H1 (cell line): ENCODE data around the gene MIEN1. TPM values are rescaled to one million over a fixed set of nuclear protein-coding genes. Genes with fewer than 3 reads are reported as not detected.
"Not testable (repeated sequence)": the region's sequence is repeated elsewhere in the genome, so short reads cannot be mapped to it uniquely, and the experiment has no call there.

Experiments used
- CTCF ChIA-PET: fragments of 300-600 bp; sonication (Branson Sonifier 250); formaldehyde crosslinking; loops from one replicate; lab custom pipeline; 2021; ENCODE audit not compliant: partially characterized antibody; lab: Charles Lee
- POLR2A ChIA-PET: fragments of 300-600 bp; sonication (Branson Sonifier 250); formaldehyde crosslinking; loops from one replicate; lab custom pipeline; 2021; ENCODE audit warnings: inconsistent platforms; ENCODE audit not compliant: partially characterized antibody; lab: Charles Lee
- DNase-seq, 2 experiments: peaks; one replicate each; pipeline versions ENCODE4 v3.0.0 to v3.0.0-alpha.2; 2010 to 2022; ENCODE audit warnings: low spot score in 2 of 2, low read depth in 1 of 2, mixed read lengths in 1 of 2
- FAIRE-seq: peaks from 2 replicates; lab custom pipeline; 2011; peaks lifted over from hg19 to GRCh38; lab: Jason Lieb, UNC
- H2AFZ ChIP-seq: 2 replicates; pipeline ENCODE4 v1.8.1; 2012; ENCODE audit warnings: low read length, inconsistent platforms
- H2AK5ac ChIP-seq: 2 replicates; pipeline ENCODE4 v1.6.1; 2013; ENCODE audit warnings: low read depth, low read length
- H2BK120ac ChIP-seq: replicated peaks from 2 replicates; pipeline ENCODE3; 2013; ENCODE audit warnings: low read depth, low read length, inconsistent platforms
- H2BK12ac ChIP-seq: 2 replicates; pipeline ENCODE4 v1.6.1; 2013; ENCODE audit warnings: low read depth, low read length
- H2BK15ac ChIP-seq: 2 replicates; pipeline ENCODE4 v1.6.1; 2013; ENCODE audit warnings: low read length
- H2BK20ac ChIP-seq: 2 replicates; pipeline ENCODE4 v1.6.1; 2013; ENCODE audit warnings: low read length
- H2BK5ac ChIP-seq: 2 replicates; pipeline ENCODE4 v1.6.1; 2013; ENCODE audit warnings: low read depth, low read length
- H3K14ac ChIP-seq: 2 replicates; pipeline ENCODE4 v1.6.1; 2013; ENCODE audit warnings: inconsistent platforms; ENCODE audit not compliant: insufficient read length
- H3K18ac ChIP-seq: 2 replicates; pipeline ENCODE4 v1.6.1; 2013; ENCODE audit warnings: low read length; ENCODE audit errors: extremely low read depth
- H3K23ac ChIP-seq: 2 replicates; pipeline ENCODE4 v1.6.1; 2013; ENCODE audit warnings: inconsistent platforms; ENCODE audit not compliant: insufficient read length
- H3K23me2 ChIP-seq: 2 replicates; pipeline ENCODE4 v1.6.1; 2013; ENCODE audit warnings: low read depth, low read length
- H3K27ac ChIP-seq: 2 replicates; pipeline ENCODE4 v1.6.1; 2011; ENCODE audit warnings: low read depth, low read length, inconsistent platforms
- H3K27me3 ChIP-seq, 4 experiments: replicated peaks in 1 of 4; 1 replicate in 1 of 4; 2 replicates in 3 of 4; pipeline versions ENCODE4 v1.6.1 to v1.8.1; 2011 to 2013; ENCODE audit warnings: low read length in 3 of 4, mild to moderate bottlenecking in 3 of 4, inconsistent platforms in 2 of 4, mixed read lengths in 2 of 4, moderate library complexity in 1 of 4; ENCODE audit not compliant: control insufficient read depth in 3 of 4, insufficient read depth in 3 of 4; ENCODE audit errors: extremely low read depth in 1 of 4
- H3K36me3 ChIP-seq, 4 experiments: 2 replicates each; pipeline versions ENCODE4 v1.6.1 to v1.8.1; 2011 to 2013; ENCODE audit warnings: mild to moderate bottlenecking in 4 of 4, low read length in 3 of 4, moderate library complexity in 2 of 4, control low read depth in 1 of 4, inconsistent platforms in 1 of 4; ENCODE audit not compliant: insufficient read depth in 4 of 4, control insufficient read depth in 2 of 4
- H3K4ac ChIP-seq: replicated peaks from 2 replicates; pipeline ENCODE3; 2013; ENCODE audit warnings: low read length, low read depth, mixed read lengths, inconsistent platforms; ENCODE audit not compliant: insufficient read length
- H3K4me1 ChIP-seq, 4 experiments: replicated peaks in 1 of 4; 1 replicate in 1 of 4; 2 replicates in 3 of 4; pipeline versions ENCODE4 v1.6.1 to v1.8.1; 2011 to 2013; ENCODE audit warnings: low read length in 3 of 4, inconsistent platforms in 2 of 4, mixed read lengths in 1 of 4; ENCODE audit not compliant: insufficient read depth in 4 of 4, control insufficient read depth in 3 of 4
- H3K4me2 ChIP-seq, 2 experiments: 2 replicates each; pipeline versions ENCODE4 v1.6.1 to v1.8.1; 2011 to 2013; ENCODE audit warnings: low read depth in 2 of 2, low read length in 2 of 2, control low read depth in 1 of 2, inconsistent platforms in 1 of 2, mild to moderate bottlenecking in 1 of 2; ENCODE audit not compliant: insufficient read depth in 1 of 2
- H3K4me3 ChIP-seq, 4 experiments: fragments of 200-600, 300-600 bp in 1 of 4; sonication (generic), shearing (Covaris generic), sonication (Bioruptor Twin) in 1 of 4; 2 replicates each; pipeline versions ENCODE4 v1.5.1 to v1.8.1; 2011 to 2016; ENCODE audit warnings: low read length in 4 of 4, low read depth in 3 of 4, control low read depth in 2 of 4, inconsistent platforms in 2 of 4, mild to moderate bottlenecking in 2 of 4, mixed read lengths in 1 of 4, moderate library complexity in 1 of 4; ENCODE audit not compliant: insufficient read depth in 2 of 4; ENCODE audit errors: extremely low read depth in 1 of 4
- H3K56ac ChIP-seq: replicated peaks from 2 replicates; pipeline ENCODE3; 2013; ENCODE audit warnings: low read depth, mild to moderate bottlenecking, mixed read lengths, low read length, inconsistent platforms; ENCODE audit not compliant: insufficient read length
- H3K79me1 ChIP-seq: 2 replicates; pipeline ENCODE4 v1.6.1; 2013; ENCODE audit warnings: low read depth, low read length, control low read depth
- H3K79me2 ChIP-seq, 2 experiments: 2 replicates each; pipeline versions ENCODE4 v1.6.1 to v1.8.1; 2012 to 2013; ENCODE audit warnings: low read length in 2 of 2, mild to moderate bottlenecking in 2 of 2, inconsistent platforms in 1 of 2; ENCODE audit not compliant: insufficient read depth in 2 of 2, control insufficient read depth in 1 of 2
- H3K9ac ChIP-seq, 4 experiments: replicated peaks in 1 of 4; 1 replicate in 1 of 4; 2 replicates in 3 of 4; pipeline versions ENCODE4 v1.6.1 to v1.8.1; 2011 to 2013; ENCODE audit warnings: low read depth in 3 of 4, low read length in 3 of 4, control low read depth in 2 of 4, mild to moderate bottlenecking in 2 of 4, moderate library complexity in 2 of 4, inconsistent platforms in 1 of 4; ENCODE audit errors: extremely low read depth in 1 of 4
- H3K9me3 ChIP-seq, 2 experiments: 2 replicates each; pipeline versions ENCODE4 v1.6.1 to v1.8.1; 2012 to 2013; ENCODE audit warnings: mild to moderate bottlenecking in 2 of 2, moderate library complexity in 2 of 2, control low read depth in 1 of 2, inconsistent platforms in 1 of 2, low read depth in 1 of 2, low read length in 1 of 2, mixed read lengths in 1 of 2; ENCODE audit not compliant: insufficient read depth in 2 of 2
- H4K20me1 ChIP-seq, 2 experiments: replicated peaks in 1 of 2; 2 replicates each; pipeline versions ENCODE3 to v1.8.1; 2011 to 2013; ENCODE audit warnings: inconsistent platforms in 2 of 2, low read length in 2 of 2, mild to moderate bottlenecking in 1 of 2; ENCODE audit not compliant: insufficient read depth in 2 of 2, control insufficient read depth in 1 of 2
- H4K5ac ChIP-seq: 2 replicates; pipeline ENCODE4 v1.6.1; 2013; ENCODE audit warnings: low read length, low read depth, mixed read lengths, inconsistent platforms; ENCODE audit not compliant: insufficient read length
- H4K8ac ChIP-seq: 2 replicates; pipeline ENCODE4 v1.8.0; 2013; ENCODE audit warnings: mild to moderate bottlenecking, moderate library complexity, low read length, inconsistent platforms; ENCODE audit not compliant: insufficient read depth; ENCODE audit errors: extremely low read depth
- H4K91ac ChIP-seq: replicated peaks from 2 replicates; pipeline ENCODE3; 2013; ENCODE audit warnings: low read length, mixed read lengths, inconsistent platforms; ENCODE audit not compliant: insufficient read length
- CEBPB ChIP-seq: IDR thresholded peaks from 2 replicates; pipeline ENCODE4 v1.6.1; 2012; ENCODE audit warnings: low read depth, low read length
- WGBS, 2 experiments: shearing (Covaris generic) in 1 of 2; methylation state at CpG; one replicate each; pipeline versions ENCODE4 v1.1.6 to v1.1.7; 2013 to 2015; ENCODE audit warnings: low lambda C conversion rate in 2 of 2, mixed read lengths in 2 of 2, inconsistent platforms in 1 of 2, low coverage in 1 of 2, missing lambda C conversion rate in 1 of 2; ENCODE audit not compliant: insufficient replicate concordance in 2 of 2, insufficient coverage in 1 of 2, insufficient read length in 1 of 2; ENCODE audit errors: extremely low coverage in 1 of 2, missing lambda C conversion rate in 1 of 2; 5-methylcytosine and 5-hydroxymethylcytosine counted together
- polyA plus RNA-seq, 7 experiments: library from polyadenylated mRNA; depleted of rRNA in 3 of 7; stranded (reverse) in 5 of 7; unstranded in 2 of 7; fragments of >200 nt in 5 of 7; fragments of 200-250 nt in 2 of 7; gene quantifications; 1 replicate in 5 of 7; 2 replicates in 1 of 7; 4 replicates in 1 of 7; pipeline versions ENCODE4 v1.2.1 to v1.2.3, GENCODE V29; 2011 to 2013; ENCODE audit warnings: missing spikeins in 2 of 7, mixed read lengths in 2 of 7
- total RNA-seq: library from RNA; stranded (reverse); fragmentation: NEBNext Ultra II Directional; extraction: Animal tissue kit (Norgen Biotek cat#: 25700); gene quantifications from 2 replicates; pipeline ENCODE4 v1.2.1, GENCODE V29; 2021

Gene MIEN1
- total and polyA plus RNA-seq, 2 of the 8 experiments (the other 6 are each of a cell fraction or from before 2014, with no cell fraction given), result 29.6 to 54.9 TPM

DNA sequence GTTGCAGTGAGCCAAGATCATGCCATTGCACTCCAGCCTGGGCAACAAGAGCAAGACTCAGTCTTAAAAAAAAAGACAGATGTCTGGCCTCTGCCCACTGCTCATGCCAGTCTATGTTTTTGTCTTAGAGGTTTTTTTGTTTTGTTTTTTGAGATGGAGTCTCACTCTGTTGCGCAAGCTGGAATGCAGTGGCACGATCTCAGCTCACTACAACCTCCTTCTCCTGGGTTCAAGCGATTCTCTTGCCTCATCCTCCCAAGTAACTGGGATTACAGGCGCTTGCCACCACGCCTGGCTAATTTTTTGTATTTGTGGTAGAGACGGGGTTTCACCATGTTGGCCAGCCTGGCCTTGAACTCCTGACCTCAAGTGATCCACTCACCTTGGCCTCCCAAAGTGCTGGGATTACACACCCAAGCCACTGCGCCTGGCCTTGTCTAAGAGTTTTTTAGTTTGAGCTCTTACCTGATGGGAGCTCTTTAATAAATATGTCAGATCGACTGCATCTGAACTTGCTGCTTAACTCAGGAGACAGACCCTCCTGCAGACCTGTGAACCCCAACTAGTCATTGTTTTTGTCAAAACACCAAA lies 18.2 kb upstream of the MIEN1 start:
- H3K56ac ChIP-seq, H3K79me1 ChIP-seq, H2BK20ac ChIP-seq, H4K20me1 ChIP-seq, H2BK5ac ChIP-seq, H3K9me3 ChIP-seq, H3K4me2 ChIP-seq, H4K5ac ChIP-seq, H3K4me3 ChIP-seq, H2BK12ac ChIP-seq, H2AK5ac ChIP-seq, FAIRE-seq, H3K27me3 ChIP-seq, H3K79me2 ChIP-seq, H3K23ac ChIP-seq, DNase-seq, H2BK120ac ChIP-seq, H3K9ac ChIP-seq, H2AFZ ChIP-seq, H4K8ac ChIP-seq, H2BK15ac ChIP-seq, H3K14ac ChIP-seq, H3K23me2 ChIP-seq, H3K27ac ChIP-seq, H3K18ac ChIP-seq, H3K4ac ChIP-seq, H4K91ac ChIP-seq: not testable (repeated sequence)
- peaks cover 0 to 17% (median 11%) of the 10 kb centered on the region in 4 experiments; a peak in 6 of 7 replicates for H3K4me1 ChIP-seq
- ChIA-PET CTCF (interaction anchor here (0.6 to 1.6 kb wide), 3 partner anchors 19 to 95 kb away, joined by 4 to 5 read pairs (median 4); partner anchors contain the start of gene MIEN1), POLR2A (interaction anchor here (1.2 to 8.1 kb wide), 6 partner anchors 9 to 127 kb away, joined by 3 to 54 read pairs (median 4); partner anchors contain the start of gene MIEN1)
- TF ChIP-seq CEBPB, result 0 out of 2 replicates have a peak, but pooled peaks have one; percentile 28
- 93% methylated on average over 8 of the region's 8 CpGs; no CpG with 5 or more reads in 1 of the 2 experiments for WGBS, 2 experiments
- H3K36me3 ChIP-seq, result peaks cover 0 to 32% (median 22%) of the 10 kb centered on the region in 4 experiments; a peak in 6 of 8 replicates
